H9 (cell line): ENCODE data around the gene MAP3K7. TPM values are rescaled to one million over a fixed set of nuclear protein-coding genes. Genes with fewer than 3 reads are reported as not detected.

ENCODE experiments used
- DNase-seq: peaks from one replicate; pipeline ENCODE4 v3.0.0-alpha.2; 2017
- H2AFZ ChIP-seq: one replicate; pipeline ENCODE4 v1.6.1; 2013; ENCODE audit warnings: mild to moderate bottlenecking, low read length, control low read depth, moderate library complexity
- H2AK5ac ChIP-seq: 2 replicates; pipeline ENCODE4 v1.6.1; 2013; ENCODE audit warnings: low read length, control low read depth, mixed read lengths; ENCODE audit not compliant: insufficient read length
- H2BK120ac ChIP-seq: one replicate; pipeline ENCODE4 v1.6.1; 2013; ENCODE audit warnings: low read depth, mild to moderate bottlenecking, low read length, control low read depth, inconsistent platforms; ENCODE audit not compliant: poor library complexity, severe bottlenecking
- H2BK12ac ChIP-seq: 2 replicates; pipeline ENCODE4 v1.6.1; 2013; ENCODE audit warnings: low read length, control low read depth, mixed read lengths, low read depth; ENCODE audit not compliant: insufficient read length
- H2BK15ac ChIP-seq: 2 replicates; pipeline ENCODE4 v1.6.1; 2013; ENCODE audit warnings: low read depth, low read length, control low read depth
- H2BK20ac ChIP-seq: one replicate; pipeline ENCODE4 v1.6.1; 2013; ENCODE audit warnings: low read depth, mild to moderate bottlenecking, low read length, control low read depth, inconsistent platforms; ENCODE audit not compliant: poor library complexity, severe bottlenecking
- H2BK5ac ChIP-seq: 2 replicates; pipeline ENCODE4 v1.6.1; 2013; ENCODE audit warnings: low read length, control low read depth, mixed read lengths; ENCODE audit not compliant: insufficient read length
- H3K14ac ChIP-seq: 2 replicates; pipeline ENCODE4 v1.6.1; 2013; ENCODE audit warnings: low read length, control low read depth; ENCODE audit not compliant: insufficient read depth
- H3K18ac ChIP-seq: 2 replicates; pipeline ENCODE4 v1.6.1; 2013; ENCODE audit warnings: low read depth, mild to moderate bottlenecking, mixed read lengths, low read length, control low read depth; ENCODE audit not compliant: insufficient read length
- H3K23ac ChIP-seq: 2 replicates; pipeline ENCODE4 v1.6.1; 2013; ENCODE audit warnings: low read length, control low read depth, mixed read lengths, low read depth; ENCODE audit not compliant: insufficient read length
- H3K23me2 ChIP-seq: 2 replicates; pipeline ENCODE4 v1.6.1; 2013; ENCODE audit warnings: low read depth, mild to moderate bottlenecking, mixed read lengths, low read length, control low read depth; ENCODE audit not compliant: insufficient read length, poor library complexity, severe bottlenecking
- H3K27ac ChIP-seq: 2 replicates; pipeline ENCODE4 v1.5.1; 2013; ENCODE audit warnings: low read length, control low read depth, mixed read lengths, low read depth; ENCODE audit not compliant: insufficient read length
- H3K27me3 ChIP-seq: 2 replicates; pipeline ENCODE4 v1.6.1; 2013; ENCODE audit warnings: low read length, control low read depth, inconsistent platforms; ENCODE audit not compliant: insufficient read depth
- H3K4ac ChIP-seq: 2 replicates; pipeline ENCODE4 v1.6.1; 2013; ENCODE audit warnings: low read depth, mild to moderate bottlenecking, control low read depth, inconsistent platforms, low read length, moderate library complexity
- H3K4me1 ChIP-seq: 2 replicates; pipeline ENCODE4 v1.6.1; 2013; ENCODE audit warnings: low read length, control low read depth, inconsistent platforms; ENCODE audit not compliant: insufficient read depth
- H3K4me2 ChIP-seq: 2 replicates; pipeline ENCODE4 v1.6.1; 2013; ENCODE audit warnings: low read length, control low read depth, mixed read lengths; ENCODE audit not compliant: insufficient read length, insufficient read depth
- H3K56ac ChIP-seq: 2 replicates; pipeline ENCODE4 v1.6.1; 2013; ENCODE audit warnings: low read depth, mild to moderate bottlenecking, mixed read lengths, low read length, control low read depth; ENCODE audit not compliant: insufficient read length
- H3K79me1 ChIP-seq: 2 replicates; pipeline ENCODE4 v1.6.1; 2013; ENCODE audit warnings: low read depth, mild to moderate bottlenecking, moderate library complexity, low read length, control low read depth, inconsistent platforms; ENCODE audit not compliant: insufficient read depth, poor library complexity, severe bottlenecking
- H3K79me2 ChIP-seq: 2 replicates; pipeline ENCODE4 v1.6.1; 2013; ENCODE audit warnings: low read length, control low read depth, inconsistent platforms; ENCODE audit not compliant: insufficient read depth
- H3K9ac ChIP-seq: 2 replicates; pipeline ENCODE4 v1.6.1; 2013; ENCODE audit warnings: low read length, control low read depth, mixed read lengths; ENCODE audit not compliant: insufficient read length; ENCODE audit errors: extremely low read depth
- H3K9me3 ChIP-seq: one replicate; pipeline ENCODE4 v1.6.1; 2013; ENCODE audit warnings: low read depth, low read length, inconsistent platforms; ENCODE audit not compliant: control insufficient read depth
- H3T11ph ChIP-seq: one replicate; pipeline ENCODE4 v1.6.1; 2013; ENCODE audit warnings: mild to moderate bottlenecking, low read length, control low read depth, inconsistent platforms
- H4K20me1 ChIP-seq: one replicate; pipeline ENCODE4 v1.6.1; 2013; ENCODE audit not compliant: control insufficient read depth, insufficient read length, insufficient read depth
- H4K5ac ChIP-seq: 2 replicates; pipeline ENCODE4 v1.6.1; 2013; ENCODE audit warnings: low read depth, mild to moderate bottlenecking, mixed read lengths, low read length, control low read depth; ENCODE audit not compliant: insufficient read length
- H4K8ac ChIP-seq: replicated peaks from 2 replicates; pipeline ENCODE4 v1.6.1; 2013; ENCODE audit warnings: low read length, control low read depth, mixed read lengths, low read depth; ENCODE audit not compliant: insufficient read length
- H4K91ac ChIP-seq: 2 replicates; pipeline ENCODE4 v1.6.1; 2013; ENCODE audit warnings: low read depth, mild to moderate bottlenecking, moderate library complexity, mixed read lengths, low read length, control low read depth; ENCODE audit not compliant: insufficient read length
- H3K27ac Mint-ChIP-seq, 3 experiments: 2 replicates in 2 of 3; 3 replicates in 1 of 3; pipeline ENCODE4 v1.8.0; 2020 to 2021; ENCODE audit warnings: mixed read lengths in 3 of 3, mild to moderate bottlenecking in 1 of 3, moderate library complexity in 1 of 3
- H3K27me3 Mint-ChIP-seq: 2 replicates; pipeline ENCODE4 v1.8.0; 2021; ENCODE audit warnings: low read depth, mild to moderate bottlenecking, moderate library complexity, mixed read lengths
- H3K36me3 Mint-ChIP-seq, 3 experiments: 2 replicates in 2 of 3; 3 replicates in 1 of 3; pipeline ENCODE4 v1.8.0; 2020 to 2021; ENCODE audit warnings: low read depth in 3 of 3, mixed read lengths in 3 of 3; ENCODE audit not compliant: insufficient read depth in 1 of 3
- H3K4me1 Mint-ChIP-seq, 2 experiments: 2 replicates each; pipeline ENCODE4 v1.8.0; 2020; ENCODE audit warnings: mixed read lengths in 2 of 2
- H3K4me3 Mint-ChIP-seq, 2 experiments: 2 replicates in 1 of 2; 3 replicates in 1 of 2; pipeline ENCODE4 v1.8.0; 2020 to 2021; ENCODE audit warnings: mild to moderate bottlenecking in 2 of 2, mixed read lengths in 2 of 2, moderate library complexity in 1 of 2
- H3K9me3 Mint-ChIP-seq, 2 experiments: 2 replicates in 1 of 2; 3 replicates in 1 of 2; pipeline ENCODE4 v1.8.0; 2020; ENCODE audit warnings: mild to moderate bottlenecking in 2 of 2, mixed read lengths in 2 of 2, moderate library complexity in 1 of 2
- WGBS: extraction: QIAGEN DNeasy Blood & Tissue Kit; methylation state at CpG from one replicate; pipeline ENCODE4 v1.1.7; 2013; ENCODE audit warnings: missing lambda C conversion rate, low lambda C conversion rate, mixed read lengths; ENCODE audit not compliant: insufficient read length; ENCODE audit errors: extremely low coverage; 5-methylcytosine and 5-hydroxymethylcytosine counted together
- total RNA-seq: library from RNA; stranded (reverse); gene quantifications from 2 replicates; pipeline ENCODE4 v1.2.1, GENCODE V29; 2021
- TF ChIP-seq, protein P1 (sequence below): fragments of 200-600 bp; sonication (generic); conservative IDR thresholded peaks from 3 replicates; pipeline ENCODE4 v1.8.0; 2021; ENCODE audit warnings: antibody characterized with exemption, mild to moderate bottlenecking

The MAP3K7 gene
- total RNA-seq, 1 experiment from 2014 or later, result 31.3 TPM

DNA sequence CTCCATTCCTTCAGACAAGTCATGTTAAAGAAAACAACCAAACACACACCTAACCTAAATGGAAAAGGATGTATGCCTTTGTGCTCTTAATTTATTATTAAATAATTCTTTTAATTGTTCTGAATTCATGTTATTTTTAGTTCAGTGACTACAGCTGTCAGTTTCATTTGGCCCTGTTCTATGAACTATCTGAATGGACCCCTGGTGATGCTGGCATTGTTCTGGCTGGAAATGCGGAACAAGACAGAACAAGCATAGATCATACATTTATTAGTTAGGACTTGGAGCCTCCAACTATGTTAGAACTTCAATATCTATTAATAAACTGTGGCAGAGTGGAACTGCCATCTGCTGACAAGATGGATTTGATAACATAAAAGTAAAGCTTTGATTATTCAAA lies 5.7 kb downstream of the MAP3K7 start:
- no peak overlapping the region for H3T11ph ChIP-seq
- H2BK120ac ChIP-seq, result no peak overlapping the region
- H2AK5ac ChIP-seq, result no peak overlapping the region
- H3K23me2 ChIP-seq, result no peaks in the 10 kb centered on the region
- H3K56ac ChIP-seq, result no peak overlapping the region
- H4K20me1 ChIP-seq, result no peaks in the 10 kb centered on the region
- no peak overlapping the region for H3K23ac ChIP-seq
- no peak overlapping the region for H2BK20ac ChIP-seq
- H3K9me3 ChIP-seq, result no peaks in the 10 kb centered on the region
- TF ChIP-seq, protein P1, sequence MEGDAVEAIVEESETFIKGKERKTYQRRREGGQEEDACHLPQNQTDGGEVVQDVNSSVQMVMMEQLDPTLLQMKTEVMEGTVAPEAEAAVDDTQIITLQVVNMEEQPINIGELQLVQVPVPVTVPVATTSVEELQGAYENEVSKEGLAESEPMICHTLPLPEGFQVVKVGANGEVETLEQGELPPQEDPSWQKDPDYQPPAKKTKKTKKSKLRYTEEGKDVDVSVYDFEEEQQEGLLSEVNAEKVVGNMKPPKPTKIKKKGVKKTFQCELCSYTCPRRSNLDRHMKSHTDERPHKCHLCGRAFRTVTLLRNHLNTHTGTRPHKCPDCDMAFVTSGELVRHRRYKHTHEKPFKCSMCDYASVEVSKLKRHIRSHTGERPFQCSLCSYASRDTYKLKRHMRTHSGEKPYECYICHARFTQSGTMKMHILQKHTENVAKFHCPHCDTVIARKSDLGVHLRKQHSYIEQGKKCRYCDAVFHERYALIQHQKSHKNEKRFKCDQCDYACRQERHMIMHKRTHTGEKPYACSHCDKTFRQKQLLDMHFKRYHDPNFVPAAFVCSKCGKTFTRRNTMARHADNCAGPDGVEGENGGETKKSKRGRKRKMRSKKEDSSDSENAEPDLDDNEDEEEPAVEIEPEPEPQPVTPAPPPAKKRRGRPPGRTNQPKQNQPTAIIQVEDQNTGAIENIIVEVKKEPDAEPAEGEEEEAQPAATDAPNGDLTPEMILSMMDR, result no peak
- Mint-ChIP-seq H3K4me3 (no peak overlapping the region), H3K4me1 (peaks cover 13 to 14% of the 10 kb centered on the region in 2 experiments), H3K36me3 (no peaks in the 10 kb centered on the region; a peak in 2 of 7 replicates), H3K27me3 (no peaks in the 10 kb centered on the region), H3K27ac (no peak overlapping the region), H3K9me3 (no peaks in the 10 kb centered on the region)
- no peak overlapping the region for H2BK15ac ChIP-seq
- H3K27ac ChIP-seq, result no peak overlapping the region
- H3K4me2 ChIP-seq, result no peak overlapping the region
- H3K79me1 ChIP-seq, result peaks cover 6% of the 10 kb centered on the region
- H3K18ac ChIP-seq, result no peak overlapping the region
- no peak overlapping the region for H4K8ac ChIP-seq
- H4K91ac ChIP-seq, result no peak overlapping the region
- no peak overlapping the region for H2BK12ac ChIP-seq
- no peaks in the 10 kb centered on the region for H3K27me3 ChIP-seq
- H2BK5ac ChIP-seq, result no peak overlapping the region
- peaks cover 22% of the 10 kb centered on the region; the same call in 1 of the 2 replicates for H3K79me2 ChIP-seq
- DNase-seq, result no peak
- no CpG with 5 or more reads among the region's 1 CpG for WGBS
- H3K14ac ChIP-seq, result no peak overlapping the region
- no peak overlapping the region for H3K4ac ChIP-seq
- no peaks in the 10 kb centered on the region; the same call in 1 of the 2 replicates for H3K4me1 ChIP-seq
- H4K5ac ChIP-seq, result no peak overlapping the region
- H3K9ac ChIP-seq, result no peak overlapping the region
- no peak overlapping the region for H2AFZ ChIP-seq
